ENCODE measurements around the gene AVPI1.
"Not testable (repeated sequence)": the region's sequence is repeated elsewhere in the genome, so short reads cannot be mapped to it uniquely, and the experiment has no call there.

The AVPI1 gene

GRCh38 chr10:97711640-97712572 lies 24.9 kb upstream of the AVPI1 start:
- DNase-seq = no peak

GRCh38 chr10:97708976-97709946 lies 22.2 kb upstream of the AVPI1 start:
- peak; percentile 88 for DNase-seq

- DNase-seq = no peak
Measured at GRCh38 chr10:97708167-97708566, 21.1 kb upstream of the AVPI1 start.

- no peak for DNase-seq
Measured at GRCh38 chr10:97707134-97707861, 20.3 kb upstream of the AVPI1 start.

GRCh38 chr10:97705006-97705670 lies 18.1 kb upstream of the AVPI1 start:
- DNase-seq = no peak

GRCh38 chr10:97704341-97704740 lies 17.3 kb upstream of the AVPI1 start:
- no peak for DNase-seq

- no peak for DNase-seq
Measured at GRCh38 chr10:97703398-97704067, 16.5 kb upstream of the AVPI1 start.

GRCh38 chr10:97701438-97702069 lies 14.5 kb upstream of the AVPI1 start:
- DNase-seq = peak; percentile 55

- DNase-seq = not testable (repeated sequence)
Measured at GRCh38 chr10:97698072-97698655, 11.1 kb upstream of the AVPI1 start.

GRCh38 chr10:97690133-97690532 lies 3.1 kb upstream of the AVPI1 start:
- DNase-seq = no peak

GRCh38 chr10:97689559-97690020 lies 2.5 kb upstream of the AVPI1 start:
- DNase-seq = no peak

GRCh38 chr10:97687785-97688781 lies 1.0 kb upstream of the AVPI1 start:
- DNase-seq = no peak

- DNase-seq = no peak
Measured at GRCh38 chr10:97686301-97686961, 610 bp downstream of the AVPI1 start.

GRCh38 chr10:97685395-97685958 lies 1.6 kb downstream of the AVPI1 start:
- no peak for DNase-seq

- DNase-seq = no peak
Measured at GRCh38 chr10:97684866-97685394, 2.1 kb downstream of the AVPI1 start.

GRCh38 chr10:97684368-97684713 lies 2.7 kb downstream of the AVPI1 start:
- DNase-seq = not testable (repeated sequence)

GRCh38 chr10:97683556-97684367 lies 3.3 kb downstream of the AVPI1 start:
- no peak for DNase-seq

Data from left hindlimb (tissue), 1 donor.